ENCODE results near the gene GLUD1.
"Not testable (repeated sequence)": the region's sequence is repeated elsewhere in the genome, so short reads cannot be mapped to it uniquely, and the experiment has no call there.

Gene GLUD1

GRCh38 chr10:87053577-87054181, 41.0 kb downstream of the GLUD1 start:
- in situ Hi-C loops (cut with HindIII; ENCODE audit: low pct_ligation_motif_present, low sequenced_read_pairs) = no loop called here
- H3K27ac ChIP-seq = no peak overlapping the region

GRCh38 chr10:87053111-87053510, 41.5 kb downstream of the GLUD1 start:
- DNase-seq = no peak
- Histone ChIP-seq H3K36me3 (replicated peaks) (peaks cover 44% of the 10 kb centered on the region), H3K27ac (no peak overlapping the region), H3K4me3 (ENCODE audit: low read depth, low read length) (no peak overlapping the region), H3K27me3 (replicated peaks) (no peaks in the 10 kb centered on the region)
- TF ChIP-seq, protein P1, sequence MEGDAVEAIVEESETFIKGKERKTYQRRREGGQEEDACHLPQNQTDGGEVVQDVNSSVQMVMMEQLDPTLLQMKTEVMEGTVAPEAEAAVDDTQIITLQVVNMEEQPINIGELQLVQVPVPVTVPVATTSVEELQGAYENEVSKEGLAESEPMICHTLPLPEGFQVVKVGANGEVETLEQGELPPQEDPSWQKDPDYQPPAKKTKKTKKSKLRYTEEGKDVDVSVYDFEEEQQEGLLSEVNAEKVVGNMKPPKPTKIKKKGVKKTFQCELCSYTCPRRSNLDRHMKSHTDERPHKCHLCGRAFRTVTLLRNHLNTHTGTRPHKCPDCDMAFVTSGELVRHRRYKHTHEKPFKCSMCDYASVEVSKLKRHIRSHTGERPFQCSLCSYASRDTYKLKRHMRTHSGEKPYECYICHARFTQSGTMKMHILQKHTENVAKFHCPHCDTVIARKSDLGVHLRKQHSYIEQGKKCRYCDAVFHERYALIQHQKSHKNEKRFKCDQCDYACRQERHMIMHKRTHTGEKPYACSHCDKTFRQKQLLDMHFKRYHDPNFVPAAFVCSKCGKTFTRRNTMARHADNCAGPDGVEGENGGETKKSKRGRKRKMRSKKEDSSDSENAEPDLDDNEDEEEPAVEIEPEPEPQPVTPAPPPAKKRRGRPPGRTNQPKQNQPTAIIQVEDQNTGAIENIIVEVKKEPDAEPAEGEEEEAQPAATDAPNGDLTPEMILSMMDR (IDR thresholded peaks at IDR 0.05; ENCODE audit: low read depth, low read length, missing control alignments) = no peak
- in situ Hi-C loops (cut with HindIII; ENCODE audit: low pct_ligation_motif_present, low sequenced_read_pairs) = no loop called here

More at GRCh38 chr10:87053577-87054181, 41.0 kb downstream of the GLUD1 start:
- no peak for DNase-seq
- Histone ChIP-seq H3K36me3 (replicated peaks) (peaks cover 48% of the 10 kb centered on the region), H3K27me3 (replicated peaks) (no peaks in the 10 kb centered on the region), H3K4me3 (ENCODE audit: low read depth, low read length) (no peak overlapping the region)
- TF ChIP-seq, protein P1 (IDR thresholded peaks at IDR 0.05; ENCODE audit: low read depth, low read length, missing control alignments) = no peak

GRCh38 chr10:87045434-87045938, 49.2 kb downstream of the GLUD1 start:
- no peaks in the 10 kb centered on the region for H3K27me3 ChIP-seq (replicated peaks)
- TF ChIP-seq, protein P1 (IDR thresholded peaks at IDR 0.05; ENCODE audit: low read depth, low read length, missing control alignments) = no peak

DNA sequence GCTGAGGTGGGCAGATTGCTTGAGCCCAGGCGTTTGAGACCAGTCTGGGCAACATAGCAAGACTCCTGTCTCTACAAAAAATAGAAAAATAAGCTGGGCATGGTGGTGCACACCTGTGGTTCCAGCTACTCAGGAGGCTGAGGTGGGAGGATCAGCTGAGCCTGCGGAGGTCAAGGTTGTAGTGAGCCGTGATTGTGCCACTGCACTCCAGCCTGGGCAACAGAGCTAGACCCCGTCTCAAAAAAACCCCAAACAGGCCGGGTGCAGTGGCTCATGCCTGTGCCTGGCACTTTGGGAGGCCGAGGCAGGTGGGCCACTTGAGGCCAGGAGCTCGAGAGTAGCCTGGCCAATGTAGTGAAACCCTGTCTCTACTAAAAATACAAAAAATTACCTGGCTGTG, 51.1 kb downstream of the GLUD1 start:
- in situ Hi-C loops (cut with HindIII; ENCODE audit: low pct_ligation_motif_present, low sequenced_read_pairs); H3K4me3 ChIP-seq (ENCODE audit: low read depth, low read length); H3K27ac ChIP-seq; H3K36me3 ChIP-seq (replicated peaks); DNase-seq; H3K27me3 ChIP-seq (replicated peaks): not testable (repeated sequence)

More at GRCh38 chr10:87045434-87045938, 49.2 kb downstream of the GLUD1 start:
- Histone ChIP-seq H3K4me3 (ENCODE audit: low read depth, low read length) (no peak overlapping the region), H3K27ac (no peak overlapping the region), H3K36me3 (replicated peaks) (peaks cover 14% of the 10 kb centered on the region)
- in situ Hi-C loops (cut with HindIII; ENCODE audit: low pct_ligation_motif_present, low sequenced_read_pairs) = no loop called here
- DNase-seq = no peak

GRCh38 chr10:87038786-87039185, 55.9 kb downstream of the GLUD1 start:
- Histone ChIP-seq H3K27me3 (replicated peaks) (no peaks in the 10 kb centered on the region), H3K36me3 (replicated peaks) (no peaks in the 10 kb centered on the region), H3K4me3 (ENCODE audit: low read depth, low read length) (no peak overlapping the region), H3K27ac (no peak overlapping the region)
- DNase-seq = no peak
- TF ChIP-seq, protein P1 (IDR thresholded peaks at IDR 0.05; ENCODE audit: low read depth, low read length, missing control alignments) = no peak
- in situ Hi-C loops (cut with HindIII; ENCODE audit: low pct_ligation_motif_present, low sequenced_read_pairs) = no loop called here

- TF ChIP-seq, protein P1 (IDR thresholded peaks at IDR 0.05; ENCODE audit: low read depth, low read length, missing control alignments) = no peak
- Histone ChIP-seq H3K27me3 (replicated peaks) (no peaks in the 10 kb centered on the region), H3K4me3 (ENCODE audit: low read depth, low read length) (no peak overlapping the region), H3K27ac (no peak overlapping the region), H3K36me3 (replicated peaks) (no peaks in the 10 kb centered on the region)
- in situ Hi-C loops (cut with HindIII; ENCODE audit: low pct_ligation_motif_present, low sequenced_read_pairs) = no loop called here
- DNase-seq = no peak
Measured at GRCh38 chr10:87038286-87038717, 56.3 kb downstream of the GLUD1 start.
